Inflammatory macrophage treated with lipopolysaccharide for 4 hours (primary cell): ENCODE measurements around the gene SOX6.
"Not testable (repeated sequence)": the region's sequence is repeated elsewhere in the genome, so short reads cannot be mapped to it uniquely, and the experiment has no call there.

Source experiments
- DNase-seq: peaks from one replicate; pipeline ENCODE4 v3.0.0-alpha.2; 2020

SOX6 gene

DNA sequence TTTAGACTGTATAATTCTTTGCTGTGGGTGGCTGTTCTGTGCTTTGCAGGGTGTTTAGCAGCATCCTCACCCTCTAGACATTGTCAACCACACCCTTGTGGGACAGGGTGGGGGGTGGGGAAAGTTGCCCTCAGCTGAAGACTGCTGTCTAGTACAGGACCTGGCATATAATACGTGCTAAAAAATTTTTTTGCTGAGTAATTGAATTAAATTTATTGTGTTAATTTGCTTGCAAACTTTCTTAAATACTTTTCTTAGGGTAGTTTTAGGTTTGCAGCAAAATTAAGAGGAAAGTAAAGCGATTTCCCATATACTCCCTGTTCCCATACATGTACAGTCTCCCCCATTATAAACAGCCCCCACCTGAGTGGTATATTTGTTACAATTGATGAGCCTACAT, 268.5 kb downstream of the SOX6 start:
- DNase-seq, result no peak

DNA sequence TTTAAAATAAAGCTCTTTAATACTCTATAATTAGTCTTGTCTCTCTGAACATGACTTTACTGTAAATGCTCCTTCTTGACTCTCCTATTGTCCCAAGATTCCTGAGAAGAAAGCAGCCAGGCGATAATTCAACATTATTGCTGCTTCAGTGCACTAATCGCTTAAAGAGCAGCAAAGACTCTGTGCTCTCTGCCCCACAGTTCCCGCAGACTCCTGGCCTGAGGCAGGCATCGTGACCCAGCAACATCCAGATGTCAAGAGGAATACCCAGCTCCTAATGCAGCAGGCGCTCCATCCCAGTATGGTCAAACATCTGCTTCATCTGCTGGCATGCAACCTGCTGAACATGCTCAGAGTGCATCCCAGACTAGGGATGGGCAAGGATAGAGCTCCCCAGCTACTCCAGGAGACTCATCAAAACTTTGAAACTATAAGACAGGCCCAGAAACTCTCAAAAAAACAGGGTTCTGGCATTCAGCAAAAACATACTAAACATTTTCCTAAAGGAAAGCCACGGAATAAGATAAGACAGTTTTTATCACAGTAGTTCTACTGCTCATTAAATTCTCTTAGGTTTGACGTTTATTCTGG, 270.0 kb downstream of the SOX6 start:
- DNase-seq, result no peak

DNA sequence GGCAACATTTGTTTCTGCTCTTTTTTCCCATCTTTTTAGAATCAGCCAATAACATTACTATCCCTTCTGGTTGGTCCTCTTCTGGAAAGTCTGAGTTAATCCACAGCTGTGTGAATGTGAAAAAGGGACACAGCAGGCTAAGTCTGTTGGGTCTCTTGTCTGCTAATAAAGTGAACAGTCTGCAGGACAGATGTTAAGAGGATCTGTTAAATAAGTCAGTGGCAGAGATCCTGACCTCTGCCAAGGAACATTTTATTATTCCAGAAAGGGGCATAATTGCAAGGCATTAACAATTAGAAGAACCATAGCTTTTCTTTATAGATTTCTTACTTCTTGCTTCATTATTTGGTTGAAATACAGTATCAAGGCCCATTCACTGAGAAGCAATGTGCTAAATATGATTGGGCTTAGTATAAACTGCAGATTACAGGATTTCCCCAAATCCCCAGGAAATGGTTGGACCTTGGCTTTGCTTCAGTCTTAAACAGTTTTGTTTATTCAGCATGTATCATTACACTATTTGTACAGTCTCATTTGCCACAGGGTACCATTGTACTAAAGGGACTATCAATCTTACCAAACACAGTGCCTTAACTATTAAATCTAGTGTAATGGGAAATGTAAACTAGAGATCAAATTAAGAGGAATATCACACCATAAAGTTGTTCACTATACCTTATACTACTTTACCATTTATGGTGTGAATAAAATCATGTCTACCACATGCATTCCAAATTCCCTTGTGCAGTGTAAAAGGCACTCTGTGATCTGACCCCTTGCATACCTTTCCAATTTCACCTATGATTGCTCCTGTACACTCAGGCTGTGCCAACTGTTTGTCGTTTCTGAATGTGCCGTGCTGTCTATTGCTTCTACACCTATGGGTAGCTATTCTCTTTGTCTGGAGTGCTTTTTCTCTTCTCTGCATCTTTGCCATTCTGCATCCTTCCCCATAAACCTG, 274.0 kb downstream of the SOX6 start:
- DNase-seq, result no peak

DNA sequence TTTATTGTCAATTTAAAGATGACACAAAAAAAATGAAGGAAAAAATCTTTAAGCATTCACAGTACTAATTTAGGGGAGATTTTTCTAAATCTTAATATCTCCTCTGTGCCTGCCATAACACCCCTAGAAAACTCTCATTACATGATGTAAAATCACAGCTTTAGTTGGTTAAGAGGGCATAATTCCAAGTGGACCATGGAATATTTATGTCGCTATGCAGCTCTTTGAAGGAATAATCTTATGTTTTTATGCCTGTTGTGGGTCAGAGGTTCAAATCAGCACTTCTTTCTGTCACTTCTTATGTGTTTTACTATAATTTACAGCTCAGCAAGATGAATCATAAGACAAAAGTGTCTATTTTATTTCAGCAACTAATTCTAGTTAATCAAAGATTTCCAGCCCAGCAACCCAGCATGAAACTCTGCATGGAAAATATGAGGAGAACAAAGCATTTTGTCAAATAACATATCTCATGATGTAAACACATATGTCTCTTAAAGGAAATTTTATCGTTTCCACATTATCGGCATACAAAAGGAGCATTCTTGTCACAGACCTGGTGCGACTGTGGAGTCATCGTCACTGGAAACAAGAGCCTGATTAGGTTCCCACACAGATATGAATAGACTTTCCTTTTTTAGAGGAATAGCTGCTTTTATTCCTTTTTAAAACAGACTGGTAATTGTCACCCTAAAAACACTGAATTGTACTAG, 274.8 kb downstream of the SOX6 start:
- no peak for DNase-seq

DNA sequence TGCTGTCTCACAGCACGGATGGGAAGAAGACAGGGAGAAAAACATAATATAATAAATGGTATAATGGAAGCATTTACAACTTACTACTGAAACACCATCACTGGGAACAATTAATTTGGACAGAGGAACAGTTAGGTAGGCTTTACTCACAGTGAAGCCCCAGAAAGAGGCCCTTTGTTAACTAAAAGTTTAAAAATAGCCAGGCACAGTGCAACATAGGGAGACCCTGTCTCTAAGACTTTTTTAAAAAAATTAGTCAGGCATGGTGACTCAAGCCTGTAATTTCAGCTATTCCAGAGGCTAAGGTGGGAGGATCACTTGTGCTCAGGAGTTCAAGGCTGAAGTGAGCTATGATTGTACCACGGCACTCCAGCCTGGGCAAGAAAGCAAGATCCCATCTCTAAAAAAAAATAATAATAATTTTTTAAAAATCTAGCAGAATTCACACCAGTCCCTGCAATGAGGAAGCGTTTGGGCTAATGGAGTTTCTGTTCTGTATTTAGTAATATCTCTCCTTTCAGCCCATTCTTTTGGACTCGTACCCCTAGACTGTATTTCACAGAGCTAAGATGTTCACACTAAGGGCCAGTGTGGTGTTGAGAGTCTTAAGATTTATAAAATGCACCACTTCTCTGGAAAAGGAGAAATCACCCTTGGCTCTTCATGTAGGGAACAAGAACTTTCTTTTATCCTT, 275.5 kb downstream of the SOX6 start:
- DNase-seq, result no peak

DNA sequence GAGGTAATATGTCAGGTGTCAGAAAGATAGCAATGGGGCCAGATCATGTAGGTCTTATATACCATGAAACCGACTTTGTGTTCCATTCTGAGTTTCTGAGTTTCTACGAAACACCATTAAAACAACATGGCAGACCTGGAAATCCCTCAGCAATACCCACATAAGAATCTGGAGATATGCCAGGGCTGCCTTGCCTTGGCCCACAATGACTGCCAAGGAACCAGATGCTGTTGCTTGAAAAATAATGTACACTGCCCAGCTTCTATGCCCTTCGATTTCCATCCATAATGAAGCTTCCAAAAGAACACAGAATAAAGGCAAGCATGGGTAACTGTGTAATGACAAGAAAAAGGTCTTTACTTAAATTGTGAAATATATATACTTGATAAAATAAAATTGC, 277.4 kb downstream of the SOX6 start:
- DNase-seq, result no peak

DNA sequence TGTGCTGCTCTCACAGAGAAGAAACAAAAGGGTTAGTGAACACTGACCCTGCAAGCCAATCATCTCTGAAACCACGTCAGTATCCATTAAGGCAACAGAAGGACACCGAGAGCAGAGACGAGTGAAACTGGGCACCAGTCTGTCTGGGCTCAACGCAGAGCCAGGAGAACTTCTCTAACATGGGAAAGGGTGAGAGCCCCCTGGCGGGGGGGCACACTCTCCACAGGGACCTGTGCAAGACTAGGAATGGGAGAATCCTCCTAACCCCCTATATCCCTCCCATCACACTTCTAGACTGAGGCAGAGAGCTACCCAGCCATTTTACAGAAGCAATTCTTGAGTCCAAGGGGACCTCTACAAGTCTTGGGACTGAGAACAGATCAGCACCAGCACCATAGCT, 285.8 kb downstream of the SOX6 start:
- no peak for DNase-seq

DNA sequence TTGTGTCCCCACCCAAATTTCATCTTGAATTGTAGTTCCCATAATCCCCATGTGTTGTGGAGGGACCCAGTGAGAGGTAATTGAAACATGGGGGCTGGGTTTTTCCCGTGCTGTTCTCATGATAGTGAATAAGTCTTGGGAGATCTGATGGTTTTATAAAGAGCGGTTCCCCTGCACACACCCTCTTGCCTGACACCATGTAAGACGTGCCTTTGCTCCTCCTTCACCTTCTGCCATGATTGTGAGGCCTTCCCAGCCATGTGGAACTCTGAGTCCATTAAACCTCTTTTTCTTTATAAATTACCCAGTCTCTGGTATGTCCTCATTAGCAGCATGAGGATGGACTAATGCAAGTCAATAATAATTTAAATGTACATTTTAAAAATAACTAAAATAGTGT, 289.1 kb downstream of the SOX6 start:
- DNase-seq, result not testable (repeated sequence)

DNA sequence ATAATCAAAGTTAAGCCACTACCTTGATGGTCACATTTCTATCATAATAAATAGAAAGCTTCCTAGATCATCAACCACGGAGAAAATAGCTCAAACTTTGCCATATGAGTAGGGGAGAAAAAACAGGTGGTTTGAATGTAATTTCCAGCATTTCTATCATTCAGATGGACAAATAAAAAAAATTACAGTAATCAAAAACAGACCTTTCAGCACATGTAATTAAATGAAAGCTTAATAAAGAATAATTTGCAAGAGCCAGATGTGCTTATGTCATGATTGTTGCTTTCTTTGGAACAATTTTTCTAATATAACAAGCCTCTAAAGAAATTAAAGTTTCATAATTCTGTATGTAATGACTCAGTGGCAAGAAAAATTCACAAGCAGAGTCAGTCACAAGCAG, 297.0 kb downstream of the SOX6 start:
- DNase-seq, result no peak

DNA sequence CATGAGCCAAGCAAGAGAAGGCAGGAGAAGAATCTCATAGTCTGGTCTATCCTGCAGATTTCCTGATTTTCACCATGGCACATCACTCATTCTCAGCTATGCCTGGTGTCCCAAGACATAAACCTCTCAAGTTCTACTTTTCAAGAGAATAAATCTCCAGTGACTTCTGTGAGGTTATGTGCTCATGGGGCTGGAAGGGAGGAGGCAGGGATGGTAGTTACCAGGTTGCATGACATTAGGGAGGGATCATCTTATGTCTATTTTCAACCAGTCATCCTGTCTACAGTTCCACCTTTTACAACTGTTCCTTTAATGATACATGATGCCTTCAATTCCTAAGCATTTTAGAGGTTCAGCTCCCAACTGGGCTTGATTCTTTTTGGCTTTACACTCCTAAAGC, 297.7 kb downstream of the SOX6 start:
- no peak for DNase-seq

DNA sequence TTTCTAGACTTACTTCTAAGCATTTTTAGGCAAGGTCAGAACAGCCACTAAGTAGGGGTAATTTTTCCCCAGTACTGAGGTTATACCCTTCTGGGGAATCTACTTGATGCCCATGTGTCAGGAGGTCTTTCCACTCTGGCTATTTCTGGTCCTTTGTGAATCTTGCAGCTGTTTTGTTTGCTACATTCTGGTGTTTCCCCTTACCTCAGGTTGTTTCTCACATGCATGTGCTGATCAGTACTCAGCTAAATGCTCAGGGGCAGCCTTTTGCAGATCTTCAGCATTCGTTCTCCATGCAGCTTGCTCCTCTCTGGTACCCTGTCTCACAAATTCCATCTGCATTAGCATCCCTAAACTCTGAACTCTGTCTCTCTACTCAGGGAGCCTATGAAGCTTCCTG, 303.6 kb downstream of the SOX6 start:
- no peak for DNase-seq

DNA sequence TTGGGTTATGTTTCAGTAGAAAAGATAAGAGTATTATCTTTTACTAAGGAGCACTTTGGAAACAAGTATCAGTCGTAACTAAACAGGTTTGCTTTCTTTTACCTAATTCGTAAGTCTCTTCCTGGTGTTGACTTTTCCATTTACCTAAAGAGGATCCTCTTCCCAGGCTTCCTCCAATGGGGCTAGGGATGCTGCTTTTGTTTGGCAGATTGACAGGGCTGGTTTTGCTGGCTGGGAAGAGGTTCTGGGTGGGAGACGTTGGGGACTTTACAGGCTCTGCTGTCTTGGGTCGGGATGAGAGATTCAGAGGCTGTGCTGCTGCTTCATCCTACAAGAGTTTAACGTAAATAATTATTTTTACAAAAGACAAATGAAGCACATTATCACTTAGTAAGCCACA, 306.7 kb downstream of the SOX6 start:
- no peak for DNase-seq

DNA sequence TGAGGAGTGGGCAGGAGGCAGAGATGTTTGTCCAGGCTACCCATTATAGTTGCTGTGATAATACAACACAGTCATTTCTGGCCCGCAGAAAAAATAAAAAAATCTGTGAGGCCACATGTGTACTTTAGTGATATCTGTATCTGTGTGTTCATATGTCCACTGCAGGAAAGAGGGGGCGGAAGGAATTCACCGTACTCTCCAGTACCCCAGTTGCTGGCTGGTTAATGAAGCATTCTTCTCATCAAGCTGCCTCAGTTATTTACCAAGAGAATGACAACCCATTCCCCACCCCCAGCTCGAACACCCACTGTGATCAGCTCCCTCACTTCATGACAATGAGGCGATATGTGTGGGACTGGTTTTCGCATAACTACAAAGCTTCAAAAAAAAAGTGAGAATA, 309.3 kb downstream of the SOX6 start:
- no peak for DNase-seq

DNA sequence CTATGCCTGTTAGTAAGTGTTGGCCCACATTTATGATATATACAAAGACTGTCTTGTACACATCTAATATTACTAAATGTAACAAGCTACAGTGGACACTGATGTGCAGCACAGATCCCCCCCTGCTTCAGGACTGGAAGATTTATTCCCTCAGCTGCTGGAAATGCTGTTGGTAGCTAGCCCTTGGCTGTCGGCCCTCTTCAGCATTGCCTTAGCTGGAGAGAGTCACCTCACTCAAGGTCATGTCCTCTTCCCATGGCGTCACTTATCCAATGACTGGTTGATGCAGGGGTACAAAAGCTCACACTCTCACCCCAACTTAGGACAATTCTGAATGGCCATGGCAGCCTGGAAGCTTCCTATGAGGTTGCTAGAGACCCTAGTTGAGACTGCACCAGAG, 312.7 kb downstream of the SOX6 start:
- no peak for DNase-seq

DNA sequence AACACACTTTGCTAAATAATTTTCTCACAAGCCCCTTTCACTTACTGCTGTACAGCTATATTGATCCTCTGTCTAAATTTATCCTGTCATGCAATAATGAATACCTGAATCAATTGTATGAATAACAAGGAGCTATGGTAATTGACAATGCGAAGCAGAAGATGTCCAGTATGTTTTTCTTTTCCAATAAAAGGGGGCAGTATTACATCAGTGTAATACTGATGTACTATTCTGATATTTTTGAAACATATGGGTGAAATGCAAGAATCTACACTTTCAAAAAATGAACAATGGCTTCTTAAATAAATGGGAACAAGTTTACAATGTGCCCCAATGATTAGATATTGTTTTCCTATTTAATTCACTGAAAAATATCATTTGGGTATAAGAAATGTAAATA, 315.1 kb downstream of the SOX6 start:
- DNase-seq, result no peak

DNA sequence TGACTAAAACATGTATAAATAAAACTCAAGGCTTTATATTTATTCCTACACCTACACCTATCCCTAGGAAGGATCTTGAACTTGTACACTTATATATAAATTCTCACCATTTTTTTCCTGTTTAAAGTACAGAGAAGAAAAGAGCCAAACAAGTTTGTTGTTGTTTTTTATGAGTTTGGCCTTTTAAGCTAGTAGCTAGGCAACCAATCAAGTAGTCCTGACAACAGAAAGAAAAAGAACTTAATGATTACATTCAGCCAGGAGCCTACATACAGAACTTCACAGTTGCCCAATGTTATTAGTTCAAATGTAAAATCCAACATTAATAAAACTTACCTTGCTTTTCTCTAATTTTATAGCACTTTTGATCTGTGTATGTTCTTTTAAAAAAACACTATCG, 316.2 kb downstream of the SOX6 start:
- DNase-seq, result no peak

DNA sequence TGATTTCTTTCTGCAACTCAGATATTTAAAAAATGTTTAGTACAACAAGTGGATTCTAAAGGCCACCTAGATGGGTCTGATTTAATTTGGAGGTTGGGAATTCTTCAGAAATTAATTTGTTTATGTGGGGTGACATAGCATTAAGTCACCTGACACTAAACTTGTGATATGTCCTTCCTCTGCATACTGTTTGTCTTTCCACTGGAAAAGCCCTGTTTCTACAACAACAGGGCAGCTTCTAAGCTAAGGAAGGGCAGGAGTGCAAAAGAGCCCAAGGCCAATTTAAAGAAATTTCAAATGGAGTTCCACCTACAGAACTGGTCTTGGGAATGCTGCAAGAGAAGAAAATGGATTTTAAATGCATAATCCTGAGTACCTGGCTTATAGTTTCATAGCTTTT, 319.2 kb downstream of the SOX6 start:
- no peak for DNase-seq

DNA sequence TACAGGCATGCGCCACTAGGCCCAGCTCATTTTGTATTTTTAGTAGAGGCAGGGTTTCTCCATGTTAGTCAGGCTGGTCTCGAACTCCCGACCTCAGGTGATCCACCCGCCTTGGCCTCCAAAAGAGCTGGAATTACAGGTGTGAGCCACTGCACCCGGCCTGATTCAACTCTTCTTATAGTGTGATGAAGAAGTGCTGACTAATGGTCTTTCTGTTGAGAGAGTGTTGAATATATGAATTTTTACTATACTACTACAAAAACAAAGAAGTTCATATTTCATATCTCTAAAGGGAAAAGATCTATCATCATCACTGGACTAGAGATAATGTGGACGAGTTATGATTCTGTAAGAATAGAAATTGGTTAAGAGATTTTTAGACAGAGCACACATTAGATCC, 320.1 kb downstream of the SOX6 start:
- DNase-seq, result no peak

DNA sequence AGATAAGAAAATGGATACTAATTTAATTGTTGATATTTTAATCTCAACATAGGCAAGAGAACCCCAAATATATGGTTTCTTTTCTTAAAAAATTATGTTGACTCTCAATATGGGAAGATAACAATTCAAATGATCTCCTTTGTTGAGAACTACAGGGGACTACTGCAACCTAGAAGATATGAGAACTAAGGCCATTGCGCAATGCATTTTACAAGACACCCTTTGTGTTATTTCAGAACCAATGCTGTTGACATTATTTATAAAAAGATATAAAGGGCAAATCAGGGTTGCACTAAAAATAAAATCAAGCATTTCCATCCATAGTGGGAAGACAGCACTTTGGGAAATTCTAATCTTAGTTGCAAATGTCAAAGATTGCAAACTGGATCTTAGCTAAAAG, 322.3 kb downstream of the SOX6 start:
- DNase-seq, result no peak

DNA sequence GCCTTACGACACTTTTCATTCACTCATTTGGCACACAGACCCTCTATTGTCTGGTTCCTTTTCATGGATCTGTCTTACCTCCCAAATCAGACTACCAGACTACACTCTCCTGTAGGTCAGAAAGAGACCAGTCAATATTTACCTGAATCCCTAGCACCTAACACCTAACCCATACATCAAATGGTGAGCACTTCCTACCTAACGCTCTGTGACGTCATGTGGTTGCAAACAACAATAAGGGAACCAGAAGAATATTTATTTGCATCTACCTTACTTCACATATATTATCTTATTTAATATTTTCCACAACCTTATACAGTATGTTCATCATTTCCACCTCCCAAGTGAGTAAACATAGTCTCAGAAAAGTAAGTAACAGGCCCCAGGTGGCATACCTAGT, 323.4 kb downstream of the SOX6 start:
- no peak for DNase-seq

DNA sequence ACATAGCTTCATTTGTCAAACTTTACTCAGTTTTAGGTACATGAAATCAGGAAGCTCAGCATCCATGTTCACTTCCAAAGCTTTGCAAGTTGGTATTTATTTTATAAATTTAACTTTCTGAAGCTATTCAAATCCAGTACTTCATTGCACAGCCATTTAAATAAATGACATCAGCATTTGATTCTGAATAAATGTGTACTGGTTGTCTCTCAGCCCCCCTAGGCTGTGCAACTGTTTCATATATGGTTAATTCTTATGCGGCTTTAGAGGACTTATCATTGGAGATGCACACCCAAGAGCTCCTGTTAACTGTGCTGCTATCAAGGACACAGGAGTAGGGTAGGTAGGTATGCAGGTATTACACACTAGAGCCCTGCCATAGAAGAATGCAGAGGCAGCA, 325.1 kb downstream of the SOX6 start:
- DNase-seq, result no peak

DNA sequence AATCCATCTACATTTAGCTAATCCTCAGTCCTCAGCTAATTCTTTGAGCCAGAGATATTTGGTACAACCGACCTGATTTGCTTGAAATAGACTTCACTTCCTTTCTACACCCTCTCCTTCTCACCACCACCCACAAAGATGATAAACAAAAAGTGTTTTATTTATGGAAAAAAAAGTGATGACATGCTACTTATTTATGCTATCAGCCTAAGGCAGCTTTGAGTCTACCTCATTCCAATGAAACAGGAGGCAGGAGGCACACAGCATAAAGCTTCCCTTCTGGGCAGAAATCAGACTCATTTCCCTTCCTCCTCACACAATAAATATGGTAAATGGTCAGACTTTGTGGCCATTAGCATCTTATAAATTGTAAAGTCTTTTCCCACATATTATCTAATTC, 325.7 kb downstream of the SOX6 start:
- DNase-seq, result no peak

DNA sequence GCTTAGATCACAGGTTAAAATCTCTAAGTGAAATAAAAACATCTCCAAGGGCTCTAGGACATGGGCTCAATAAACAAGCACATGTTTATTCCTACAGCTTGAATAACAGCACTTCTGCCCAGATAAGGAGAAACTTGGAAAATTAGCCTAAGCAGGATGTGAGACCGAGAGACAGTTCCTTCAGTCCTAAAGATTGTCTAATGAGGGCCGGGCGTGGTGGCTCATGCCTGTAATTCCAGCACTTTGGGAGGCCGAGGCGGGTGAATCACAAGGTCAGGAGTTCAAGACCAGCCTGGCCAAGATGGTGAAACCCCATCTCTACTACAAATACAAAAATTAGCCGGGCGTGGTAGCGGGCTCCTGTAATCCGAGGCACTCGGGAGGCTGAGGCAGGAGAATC, 327.2 kb downstream of the SOX6 start:
- DNase-seq, result not testable (repeated sequence)
